Progenitor cell of endocrine pancreas (in vitro differentiated cells): Measurements from ENCODE around the gene ARHGEF10L. TPM values are rescaled to one million over a fixed set of nuclear protein-coding genes. Genes with fewer than 3 reads are reported as not detected.

Experiments used
- DNase-seq: peaks from one replicate; pipeline ENCODE4 v3.0.0; 2021; ENCODE audit warnings: low spot score; ENCODE audit not compliant: unreplicated experiment
- H3K27ac Mint-ChIP-seq: 2 replicates; pipeline ENCODE4 v1.8.0; 2021; ENCODE audit warnings: mild to moderate bottlenecking, moderate library complexity, mixed read lengths
- H3K27me3 Mint-ChIP-seq: 2 replicates; pipeline ENCODE4 v1.8.0; 2021; ENCODE audit warnings: mixed read lengths
- H3K36me3 Mint-ChIP-seq: 2 replicates; pipeline ENCODE4 v1.8.0; 2022; ENCODE audit warnings: mixed read lengths; ENCODE audit not compliant: insufficient read depth
- H3K4me1 Mint-ChIP-seq: 2 replicates; pipeline ENCODE4 v1.8.0; 2021; ENCODE audit warnings: low read depth, mixed read lengths
- H3K4me3 Mint-ChIP-seq: 2 replicates; pipeline ENCODE4 v1.8.0; 2021; ENCODE audit warnings: low read depth, mild to moderate bottlenecking, moderate library complexity, mixed read lengths
- H3K9me3 Mint-ChIP-seq: 2 replicates; pipeline ENCODE4 v1.8.0; 2021; ENCODE audit warnings: low read depth, mixed read lengths
- total RNA-seq: library from RNA; stranded (reverse); gene quantifications from 2 replicates; pipeline ENCODE4 v1.2.1, GENCODE V29; 2021
- TF ChIP-seq, protein P1 (sequence below): fragments of 200-600 bp; sonication (generic); IDR thresholded peaks from one replicate; pipeline ENCODE4 v1.5.0; 2021; ENCODE audit warnings: antibody characterized with exemption, mild to moderate bottlenecking; ENCODE audit not compliant: unreplicated experiment

Gene ARHGEF10L
- total RNA-seq, 1 donor from 2014 or later: 31.3 TPM

GRCh38 chr1:17523321-17524041 is 16.0 kb upstream of the ARHGEF10L start:
- DNase-seq: no peak
- H3K27me3 Mint-ChIP-seq: peaks cover 67% of the 10 kb centered on the region
- H3K9me3 Mint-ChIP-seq: no peaks in the 10 kb centered on the region
- no peak overlapping the region for H3K4me3 Mint-ChIP-seq
- no peak overlapping the region for H3K27ac Mint-ChIP-seq
- peaks cover 2% of the 10 kb centered on the region for H3K4me1 Mint-ChIP-seq
- H3K36me3 Mint-ChIP-seq: no peaks in the 10 kb centered on the region
- TF ChIP-seq, protein P1, sequence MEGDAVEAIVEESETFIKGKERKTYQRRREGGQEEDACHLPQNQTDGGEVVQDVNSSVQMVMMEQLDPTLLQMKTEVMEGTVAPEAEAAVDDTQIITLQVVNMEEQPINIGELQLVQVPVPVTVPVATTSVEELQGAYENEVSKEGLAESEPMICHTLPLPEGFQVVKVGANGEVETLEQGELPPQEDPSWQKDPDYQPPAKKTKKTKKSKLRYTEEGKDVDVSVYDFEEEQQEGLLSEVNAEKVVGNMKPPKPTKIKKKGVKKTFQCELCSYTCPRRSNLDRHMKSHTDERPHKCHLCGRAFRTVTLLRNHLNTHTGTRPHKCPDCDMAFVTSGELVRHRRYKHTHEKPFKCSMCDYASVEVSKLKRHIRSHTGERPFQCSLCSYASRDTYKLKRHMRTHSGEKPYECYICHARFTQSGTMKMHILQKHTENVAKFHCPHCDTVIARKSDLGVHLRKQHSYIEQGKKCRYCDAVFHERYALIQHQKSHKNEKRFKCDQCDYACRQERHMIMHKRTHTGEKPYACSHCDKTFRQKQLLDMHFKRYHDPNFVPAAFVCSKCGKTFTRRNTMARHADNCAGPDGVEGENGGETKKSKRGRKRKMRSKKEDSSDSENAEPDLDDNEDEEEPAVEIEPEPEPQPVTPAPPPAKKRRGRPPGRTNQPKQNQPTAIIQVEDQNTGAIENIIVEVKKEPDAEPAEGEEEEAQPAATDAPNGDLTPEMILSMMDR: no peak

- Mint-ChIP-seq H3K4me1 (peaks cover 2% of the 10 kb centered on the region), H3K9me3 (no peaks in the 10 kb centered on the region), H3K36me3 (no peaks in the 10 kb centered on the region), H3K4me3 (no peak overlapping the region), H3K27ac (no peak overlapping the region), H3K27me3 (peaks cover 79% of the 10 kb centered on the region)
- TF ChIP-seq, protein P1: no peak
- no peak for DNase-seq
These were observed 14.9 kb upstream of the ARHGEF10L start for GRCh38 chr1:17524645-17525044.

DNA sequence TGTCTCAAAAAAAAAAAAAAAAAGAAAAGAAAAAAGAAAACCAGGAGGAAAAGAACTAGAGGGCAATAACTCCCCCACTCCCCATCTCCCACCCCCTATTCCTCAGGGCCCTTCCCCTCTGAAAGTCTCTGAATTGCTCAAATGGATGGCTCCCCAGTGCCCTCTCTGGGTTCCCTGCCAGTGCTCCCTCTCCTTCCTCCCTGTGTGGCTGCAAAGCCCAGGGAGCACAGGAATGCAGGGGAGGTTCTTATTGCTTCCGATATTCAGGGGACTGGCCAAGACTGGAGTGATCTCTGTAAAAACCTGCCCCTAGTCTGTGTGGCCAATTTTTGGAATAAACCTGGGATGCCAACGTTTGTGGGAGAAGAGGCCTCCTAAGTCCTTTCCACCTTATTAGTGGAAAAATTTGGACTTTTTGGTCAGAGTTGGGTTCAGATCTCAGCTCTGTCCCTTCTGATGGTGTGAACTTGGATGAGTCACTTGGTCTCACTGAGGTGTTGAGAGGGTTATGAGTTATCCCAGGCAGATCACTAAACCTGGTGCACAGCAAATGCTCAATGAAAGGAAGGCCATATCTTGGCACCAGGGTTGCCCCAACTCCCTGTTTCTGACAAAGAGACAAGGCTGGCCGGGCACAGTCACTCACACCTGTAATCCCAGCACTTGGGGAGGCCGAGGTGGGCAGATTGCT is 13.4 kb upstream of the ARHGEF10L start:
- no peak for DNase-seq
- TF ChIP-seq, protein P1: no peak
- H3K9me3 Mint-ChIP-seq: no peaks in the 10 kb centered on the region
- H3K36me3 Mint-ChIP-seq: no peaks in the 10 kb centered on the region
- H3K4me1 Mint-ChIP-seq: peaks cover 2% of the 10 kb centered on the region
- no peak overlapping the region for H3K27ac Mint-ChIP-seq
- no peak overlapping the region for H3K4me3 Mint-ChIP-seq
- peaks cover 79% of the 10 kb centered on the region for H3K27me3 Mint-ChIP-seq

- peaks cover 2% of the 10 kb centered on the region for H3K4me1 Mint-ChIP-seq
- no peak for DNase-seq
- no peak overlapping the region for H3K4me3 Mint-ChIP-seq
- no peaks in the 10 kb centered on the region for H3K9me3 Mint-ChIP-seq
- peaks cover 81% of the 10 kb centered on the region for H3K27me3 Mint-ChIP-seq
- no peaks in the 10 kb centered on the region for H3K36me3 Mint-ChIP-seq
- H3K27ac Mint-ChIP-seq: no peak overlapping the region
- TF ChIP-seq, protein P1: no peak
These were observed 12.2 kb upstream of the ARHGEF10L start for GRCh38 chr1:17527036-17527914.

DNA sequence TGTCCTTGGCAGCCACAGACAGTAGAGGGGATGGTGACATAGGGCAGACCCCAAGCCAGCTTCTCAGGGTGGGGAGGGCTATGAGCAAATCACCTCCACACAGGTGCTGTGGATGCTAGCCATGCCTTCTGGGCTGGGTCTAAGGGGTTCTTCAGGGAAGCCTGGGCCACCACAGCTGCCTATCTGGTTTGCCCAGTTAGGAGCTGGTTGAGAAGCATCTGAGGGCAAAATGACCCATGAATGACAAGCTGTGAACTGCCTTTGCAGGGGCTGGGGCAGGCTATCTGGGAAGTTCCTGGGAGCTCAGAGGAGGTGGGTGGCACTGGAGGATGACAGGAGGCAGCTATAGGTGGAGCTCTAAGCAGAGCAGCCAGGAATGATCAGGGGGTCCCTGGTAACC is 10.1 kb upstream of the ARHGEF10L start:
- Mint-ChIP-seq H3K9me3 (no peaks in the 10 kb centered on the region), H3K27me3 (peaks cover 83% of the 10 kb centered on the region), H3K4me1 (peaks cover 2% of the 10 kb centered on the region), H3K27ac (no peak overlapping the region), H3K4me3 (no peak overlapping the region), H3K36me3 (no peaks in the 10 kb centered on the region)
- TF ChIP-seq, protein P1: no peak
- no peak for DNase-seq
